Activated T-helper 1 cell treated with Interleukin-2 at 50 U/mL for 16 hours (primary cell): ENCODE measurements around the gene DHRS13.
"Not testable (repeated sequence)": the region's sequence is repeated elsewhere in the genome, so short reads cannot be mapped to it uniquely, and the experiment has no call there.

ENCODE experiments used
- DNase-seq: peaks from one replicate; pipeline ENCODE4 v3.0.0-alpha.2; 2020; ENCODE audit warnings: low read depth

The DHRS13 gene

DNA sequence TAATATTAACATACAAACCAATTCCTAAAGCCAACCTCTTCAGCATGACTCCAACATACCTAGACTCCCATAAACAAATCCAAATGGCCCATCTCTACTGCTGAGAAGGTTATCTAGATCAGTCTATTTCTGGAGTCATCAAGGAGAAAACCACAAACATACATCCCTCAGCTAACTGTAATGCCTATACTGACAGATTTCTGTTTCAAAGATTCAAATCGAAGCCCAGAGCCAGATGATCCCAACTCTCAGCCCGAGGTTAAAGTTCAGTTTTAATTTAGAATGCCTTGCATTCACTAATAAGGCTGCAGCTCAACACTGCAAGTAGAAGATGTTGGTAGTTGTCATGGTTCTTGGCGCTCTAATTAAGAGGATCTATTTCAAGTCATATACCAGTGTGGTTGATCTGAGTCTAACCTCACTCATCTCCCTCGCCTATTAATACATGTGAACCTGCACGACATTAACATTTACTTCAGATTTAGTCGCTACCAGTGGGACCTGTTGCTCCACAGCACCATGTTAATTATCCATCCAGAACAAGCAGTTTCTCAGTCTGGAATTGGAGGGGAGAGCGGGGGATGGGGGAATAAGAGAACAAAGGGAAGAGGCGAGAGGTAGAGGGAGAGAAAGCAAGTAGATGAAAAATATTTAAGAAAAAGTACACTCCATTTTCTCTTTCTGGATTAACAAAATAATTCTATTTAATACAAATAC is 33.0 kb upstream of the DHRS13 start:
- DNase-seq = no peak

GRCh38 chr17:28934508-28934907 is 31.6 kb upstream of the DHRS13 start:
- not testable (repeated sequence) for DNase-seq

GRCh38 chr17:28929787-28930186 is 26.9 kb upstream of the DHRS13 start:
- no peak for DNase-seq

DNA sequence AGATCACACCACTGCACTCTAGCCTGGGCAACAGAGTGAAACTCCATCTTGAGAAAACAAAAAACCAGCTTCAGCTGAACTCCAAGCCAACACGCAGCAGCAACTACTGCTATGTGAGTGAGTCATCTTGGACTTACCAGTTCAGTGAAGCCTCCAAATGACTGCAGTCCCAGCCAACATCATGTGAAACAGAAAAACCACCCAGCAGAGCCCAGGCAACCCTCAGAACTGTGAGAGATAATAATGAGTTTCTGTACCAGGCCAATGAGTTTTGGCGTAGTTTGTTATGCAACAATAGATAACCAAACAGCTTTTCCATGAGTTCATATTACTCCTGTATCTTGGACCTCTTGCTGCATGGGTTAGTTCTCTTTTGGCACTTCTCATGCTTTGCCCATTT is 25.2 kb upstream of the DHRS13 start:
- DNase-seq = no peak

DNA sequence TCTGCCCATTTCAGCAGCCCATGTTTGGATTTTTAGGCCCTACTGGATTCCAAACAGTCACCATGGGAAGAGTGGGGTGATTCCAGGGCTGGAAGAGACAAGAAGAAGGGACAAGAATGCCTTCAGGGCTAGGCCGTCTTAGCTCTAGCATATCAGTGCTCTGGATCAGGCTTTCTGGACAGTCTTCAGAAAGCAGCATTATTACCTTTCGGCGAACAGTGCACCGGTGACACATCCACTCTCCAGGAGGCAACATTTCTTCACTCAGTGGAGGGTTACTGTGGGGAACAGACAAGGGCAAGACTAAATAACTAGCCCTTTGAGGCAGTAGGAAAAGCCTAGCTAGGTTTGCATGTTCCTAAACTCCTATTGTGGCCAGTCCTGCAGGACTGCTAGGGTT is 23.9 kb upstream of the DHRS13 start:
- no peak for DNase-seq

GRCh38 chr17:28926366-28926765 is 23.5 kb upstream of the DHRS13 start:
- no peak for DNase-seq

- DNase-seq = peak; percentile 21
Measured at GRCh38 chr17:28925912-28926365, 23.1 kb upstream of the DHRS13 start.

GRCh38 chr17:28920201-28920600 is 17.3 kb upstream of the DHRS13 start:
- DNase-seq = no peak

DNA sequence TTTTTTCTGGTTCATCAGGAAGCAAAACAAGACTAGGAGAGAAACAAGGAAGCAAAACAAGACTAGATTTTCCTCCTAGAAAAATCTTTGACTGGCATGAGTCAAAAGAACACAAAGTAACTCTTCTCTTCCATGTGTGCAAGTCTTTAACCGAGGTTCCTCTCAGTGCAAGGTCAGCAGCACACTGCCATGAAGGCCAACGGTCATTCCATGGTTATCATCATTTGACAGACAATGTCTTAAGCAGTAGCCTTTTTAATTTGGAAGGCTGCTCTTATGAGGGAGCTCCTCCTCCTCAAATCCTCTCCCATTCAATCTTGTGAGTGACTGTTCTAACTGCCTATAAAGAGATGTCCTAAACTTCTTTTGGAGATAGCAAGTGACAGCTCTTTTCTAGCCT is 15.4 kb upstream of the DHRS13 start:
- no peak for DNase-seq

- no peak for DNase-seq
Measured at GRCh38 chr17:28917465-28917864, 14.6 kb upstream of the DHRS13 start.

DNA sequence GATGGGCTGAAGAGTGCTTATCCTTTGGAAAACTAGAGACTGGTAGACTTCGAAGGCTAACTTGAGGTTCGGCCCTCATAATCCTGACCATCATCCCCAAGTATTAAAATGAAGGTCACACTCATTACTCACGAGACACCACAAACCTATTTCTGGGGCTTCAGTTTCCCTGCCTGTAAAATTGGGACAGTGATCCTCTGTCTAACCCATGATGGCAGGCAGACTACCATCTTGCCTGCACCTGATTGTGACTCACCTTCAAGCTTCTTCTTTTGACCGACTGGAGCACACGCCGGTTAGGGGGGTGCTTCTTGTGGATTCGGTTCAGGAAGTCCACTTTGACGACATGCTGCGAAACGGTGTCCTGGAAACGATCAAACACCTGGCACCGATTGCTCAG is 14.2 kb upstream of the DHRS13 start:
- DNase-seq = no peak

DNA sequence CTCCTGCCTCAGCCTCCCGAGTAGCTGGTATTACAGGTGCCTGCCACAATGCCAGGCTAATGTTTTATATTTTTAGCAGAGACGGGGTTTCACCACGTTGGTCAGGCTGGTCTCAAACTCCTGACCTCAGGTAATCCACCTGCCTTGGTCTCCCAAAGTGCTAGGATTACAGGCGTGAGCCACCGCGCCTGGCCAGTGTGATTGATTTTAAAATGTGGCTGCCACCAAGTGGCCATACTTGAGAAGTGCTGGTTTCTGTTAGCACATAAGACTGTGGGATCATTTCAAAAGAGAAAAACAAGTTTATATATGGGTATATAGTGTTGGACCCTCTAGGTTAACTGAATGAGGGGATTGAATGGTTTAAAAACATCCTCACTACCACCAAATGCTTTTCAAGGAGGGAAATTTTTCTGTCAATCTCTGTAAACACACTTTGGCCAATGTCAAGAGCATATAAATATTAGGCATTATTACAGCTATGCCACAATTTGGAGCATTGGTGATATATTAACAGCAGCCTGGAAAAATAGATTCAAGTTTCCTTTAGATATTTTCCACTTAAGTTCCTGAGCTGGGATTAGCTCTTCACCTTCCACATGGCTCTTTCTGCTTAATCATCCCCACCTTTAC is 13.5 kb upstream of the DHRS13 start:
- no peak for DNase-seq

GRCh38 chr17:28912938-28913333 is 10.1 kb upstream of the DHRS13 start:
- DNase-seq = no peak

GRCh38 chr17:28912281-28912937 is 9.5 kb upstream of the DHRS13 start:
- DNase-seq = no peak

- no peak for DNase-seq
Measured at GRCh38 chr17:28911411-28912045, 8.6 kb upstream of the DHRS13 start.

GRCh38 chr17:28910534-28910933 is 7.7 kb upstream of the DHRS13 start:
- no peak for DNase-seq

GRCh38 chr17:28908640-28909167 is 5.8 kb upstream of the DHRS13 start:
- DNase-seq = no peak

GRCh38 chr17:28907709-28908475 is 5.0 kb upstream of the DHRS13 start:
- DNase-seq = no peak

DNA sequence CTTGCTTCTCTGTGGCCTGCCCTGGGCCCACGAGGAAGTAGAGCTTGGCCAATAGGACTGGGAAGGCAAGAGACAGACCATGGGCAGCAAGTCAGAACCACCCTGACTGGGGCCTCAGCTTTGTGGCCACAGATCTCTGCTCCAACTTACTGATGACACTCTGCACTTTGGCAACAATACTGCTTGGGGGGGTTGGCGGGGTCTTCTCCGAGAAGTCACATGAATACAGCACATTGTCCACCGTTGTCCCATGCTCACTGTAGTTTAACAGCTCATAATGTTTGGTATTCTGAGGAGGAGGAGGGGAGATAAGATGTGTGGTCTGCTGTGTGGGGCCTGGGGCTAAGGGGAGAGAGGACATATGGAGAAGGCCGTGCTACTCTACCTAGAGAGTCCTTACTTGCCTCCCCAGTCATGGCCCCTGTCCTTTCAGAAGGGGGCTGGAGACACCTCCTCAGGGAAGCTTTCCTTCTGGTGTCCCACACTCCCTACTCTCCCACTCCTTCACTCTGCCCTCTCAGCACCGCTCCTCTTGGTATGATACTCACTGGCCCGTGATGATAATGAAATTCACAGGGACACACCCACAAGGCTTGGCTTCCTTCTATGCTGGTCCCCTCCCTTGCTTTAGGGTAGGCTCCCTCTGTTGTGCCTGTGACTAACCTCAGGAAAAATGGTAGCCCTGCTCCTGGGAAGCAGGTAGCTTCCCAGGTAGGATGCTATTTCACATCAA is 4.0 kb upstream of the DHRS13 start:
- no peak for DNase-seq

DNA sequence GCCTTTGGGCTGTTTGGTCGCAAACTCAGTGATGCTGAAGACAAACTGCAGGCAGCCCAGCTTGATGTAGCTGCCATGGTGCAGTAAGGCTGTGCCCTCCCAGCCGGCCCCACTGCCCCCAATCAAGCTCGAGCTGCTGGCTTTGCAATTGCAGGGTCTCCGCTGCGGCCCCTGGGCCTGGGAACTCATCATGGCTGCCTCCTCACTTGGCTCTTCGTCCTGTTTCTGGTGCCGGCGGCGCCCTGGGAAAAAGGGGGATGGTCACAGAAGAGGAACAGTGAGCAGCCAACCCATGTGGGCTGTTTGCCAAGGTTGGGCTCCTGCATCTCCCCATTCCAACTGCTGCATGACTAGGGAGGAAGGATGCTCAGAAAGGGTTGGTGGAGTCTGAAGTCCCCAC is 3.4 kb upstream of the DHRS13 start:
- DNase-seq = no peak

DNA sequence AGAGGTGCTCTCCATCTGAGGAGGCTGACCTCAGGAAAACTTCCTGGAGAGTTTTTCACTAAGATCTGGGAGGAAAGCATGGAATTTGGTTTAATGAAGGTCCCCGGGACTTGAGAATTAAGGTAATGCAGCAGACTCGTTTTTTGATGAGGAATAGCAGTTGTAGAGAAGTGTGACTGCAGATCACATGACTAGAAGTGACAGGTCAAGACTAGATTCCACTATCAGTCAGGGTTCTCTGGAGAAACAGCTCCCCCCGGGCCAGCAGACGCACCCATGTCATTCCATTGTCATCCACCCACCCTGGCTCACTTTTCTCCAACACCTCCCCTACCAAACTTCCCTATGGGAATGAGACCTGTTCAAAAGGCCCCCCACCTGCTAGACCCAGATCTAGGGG is 1.9 kb upstream of the DHRS13 start:
- DNase-seq = no peak
